OCI-LY7 (cell line): ENCODE results near the gene FLNC. TPM values are rescaled to one million over a fixed set of nuclear protein-coding genes. Genes with fewer than 3 reads are reported as not detected.

Experiments used
- BruUV-seq: library from RNA; stranded (reverse); fragments of 400-500 nt; replicated peaks from 2 replicates; lab custom pipeline; 2021; lab: Mats Ljungman, UMichigan
- CTCF ChIA-PET: fragments of 300-600 bp; sonication (Branson Sonifier 250); formaldehyde crosslinking; loops from one replicate; lab custom pipeline; 2022; ENCODE audit warnings: antibody characterized with exemption; ENCODE audit not compliant: unreplicated experiment; lab: Charles Lee
- POLR2A ChIA-PET: fragments of 300-600 bp; sonication (Branson Sonifier 250); formaldehyde crosslinking; loops from one replicate; lab custom pipeline; 2022; ENCODE audit warnings: antibody characterized with exemption; lab: Charles Lee
- DNase-seq: peaks from one replicate; pipeline ENCODE4 v3.0.0-alpha.2; 2015; ENCODE audit warnings: low spot score
- H2AFZ ChIP-seq: fragments of 200-600 bp; sonication (generic), shearing (Covaris generic); 2 replicates; pipeline ENCODE4 v1.6.1; 2014; ENCODE audit warnings: mild to moderate bottlenecking, antibody characterized with exemption, low read length, moderate library complexity
- H3K27ac ChIP-seq: fragments of 200-600 bp; sonication (generic); 2 replicates; pipeline ENCODE4 v1.5.1; 2014; ENCODE audit warnings: mixed run types, low read depth, mild to moderate bottlenecking, moderate library complexity, low read length, inconsistent platforms; ENCODE audit not compliant: poor library complexity, severe bottlenecking
- H3K36me3 ChIP-seq: fragments of 200-600 bp; sonication (generic); 2 replicates; pipeline ENCODE4 v1.6.1; 2014; ENCODE audit warnings: mild to moderate bottlenecking, antibody characterized with exemption, low read length, moderate library complexity, mixed read lengths; ENCODE audit not compliant: insufficient read depth
- H3K4me1 ChIP-seq: fragments of 200-600 bp; sonication (generic); 2 replicates; pipeline ENCODE4 v1.5.1; 2014; ENCODE audit warnings: mild to moderate bottlenecking, low read length; ENCODE audit not compliant: insufficient read depth, poor library complexity, severe bottlenecking
- H3K4me2 ChIP-seq: fragments of 200-600 bp; sonication (generic); 2 replicates; pipeline ENCODE4 v1.6.1; 2014; ENCODE audit warnings: mild to moderate bottlenecking, low read length
- H3K4me3 ChIP-seq: fragments of 200-600 bp; sonication (generic); 2 replicates; pipeline ENCODE4 v1.5.1; 2014; ENCODE audit warnings: mild to moderate bottlenecking, low read depth, low read length; ENCODE audit not compliant: poor library complexity, severe bottlenecking
- H3K79me2 ChIP-seq: fragments of 200-600 bp; sonication (generic); 2 replicates; pipeline ENCODE4 v1.6.1; 2016; ENCODE audit warnings: low read depth, mild to moderate bottlenecking, low read length, moderate library complexity, mixed read lengths; ENCODE audit not compliant: insufficient read depth
- H3K9me2 ChIP-seq: fragments of 200-600 bp; sonication (generic); 2 replicates; pipeline ENCODE4 v1.6.1; 2016; ENCODE audit warnings: mild to moderate bottlenecking, low read length, mixed read lengths; ENCODE audit not compliant: insufficient read depth
- H3K9me3 ChIP-seq: fragments of 200-600 bp; sonication (generic); 2 replicates; pipeline ENCODE4 v1.6.1; 2014; ENCODE audit warnings: mild to moderate bottlenecking, mixed run types, low read length, mixed read lengths
- H4K20me1 ChIP-seq: fragments of 200-600 bp; sonication (generic); 2 replicates; pipeline ENCODE4 v1.6.1; 2014; ENCODE audit warnings: mild to moderate bottlenecking, antibody characterized with exemption, low read length, moderate library complexity, mixed read lengths; ENCODE audit not compliant: insufficient read depth
- EZH2phosphoT487 ChIP-seq: fragments of 200-600 bp; sonication (generic); IDR thresholded peaks from 2 replicates; pipeline ENCODE4 v1.6.1; 2018; ENCODE audit warnings: low read depth, borderline replicate concordance, mild to moderate bottlenecking, mixed run types, antibody characterized with exemption, low read length, moderate library complexity, mixed read lengths
- intact Hi-C: fragments of 100-400 bp; cut with micrococcal nuclease; formaldehyde crosslinking; loops from one replicate; pipeline ENCODE4 v1.10.0; 2022; ENCODE audit not compliant: unreplicated experiment
- total RNA-seq, 2 experiments: library from RNA; depleted of rRNA in 1 of 2; stranded (reverse); fragments of >200 nt in 1 of 2; shearing (Covaris generic) in 1 of 2; gene quantifications; 2 replicates each; pipeline ENCODE4 v1.2.3, GENCODE V29; 2014 to 2022
- TF ChIP-seq, protein P1 (sequence below): fragments of 200-600 bp; sonication (generic); conservative IDR thresholded peaks from 2 replicates; pipeline ENCODE4 v1.5.1; 2014; ENCODE audit warnings: mild to moderate bottlenecking, antibody characterized with exemption, low read length, moderate library complexity, mixed read lengths

FLNC gene
- total RNA-seq, 2 experiments from 2014 or later: 0.03 to 0.06 TPM

DNA sequence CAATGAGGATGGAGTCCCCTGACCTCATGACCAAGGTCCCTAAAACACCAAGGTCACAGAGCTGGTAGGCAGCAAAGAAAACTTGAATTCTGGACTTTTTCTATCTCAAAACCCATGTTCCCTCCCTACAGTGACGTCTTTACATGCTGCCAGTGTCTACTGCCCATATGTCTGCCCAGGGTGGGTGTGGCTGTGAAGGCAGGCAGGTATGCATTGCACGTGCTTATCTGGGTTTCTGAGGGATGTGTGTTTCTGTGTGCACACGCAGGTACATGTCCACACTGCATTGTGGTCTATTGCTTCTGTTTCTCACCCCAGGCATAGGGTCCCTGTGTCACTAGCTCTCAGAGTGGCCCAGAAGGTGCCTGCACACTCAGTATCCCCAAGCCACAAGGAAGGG, 45.9 kb downstream of the FLNC start:
- POLR2A ChIA-PET: interaction anchor here (1.0 kb wide), 1 partner anchor 14 kb away, joined by 3 read pairs; the partner anchor contains the start of gene ATP6V1F

DNA sequence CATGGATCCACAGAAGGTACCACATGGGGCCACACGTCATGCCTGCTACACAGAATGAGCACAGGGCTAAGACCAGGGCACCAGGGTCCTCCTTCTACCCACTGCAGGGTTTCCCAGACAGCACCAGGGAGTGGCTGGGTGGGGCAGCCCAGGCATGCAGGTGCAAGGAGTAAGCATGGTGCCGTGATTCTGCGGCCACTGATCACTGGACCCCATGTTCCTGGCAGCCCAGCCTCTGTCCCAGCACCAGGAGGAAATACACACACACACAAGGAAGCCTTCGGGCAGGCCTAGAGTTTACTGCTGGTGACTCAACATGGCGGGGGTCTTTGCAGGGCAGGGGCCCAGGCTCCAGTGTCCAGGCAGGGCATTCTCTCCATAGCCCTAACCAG, 46.4 kb downstream of the FLNC start:
- no peak overlapping the region for H2AFZ ChIP-seq
- CTCF ChIA-PET: no interaction called here
- H4K20me1 ChIP-seq: no peaks in the 10 kb centered on the region
- intact Hi-C loops: no loop called here
- no peak overlapping the region for H3K27ac ChIP-seq
- H3K36me3 ChIP-seq: no peaks in the 10 kb centered on the region
- H3K4me3 ChIP-seq: no peak overlapping the region
- peaks cover 6% of the 10 kb centered on the region for H3K4me1 ChIP-seq
- H3K79me2 ChIP-seq: no peaks in the 10 kb centered on the region
- no peak for DNase-seq
- H3K9me2 ChIP-seq: no peaks in the 10 kb centered on the region
- POLR2A ChIA-PET: interaction anchor here (1.0 kb wide), 1 partner anchor 14 kb away, joined by 3 read pairs; the partner anchor contains the start of gene ATP6V1F
- BruUV-seq: no TSS peak
- no peak overlapping the region for H3K4me2 ChIP-seq
- TF ChIP-seq, protein P1, sequence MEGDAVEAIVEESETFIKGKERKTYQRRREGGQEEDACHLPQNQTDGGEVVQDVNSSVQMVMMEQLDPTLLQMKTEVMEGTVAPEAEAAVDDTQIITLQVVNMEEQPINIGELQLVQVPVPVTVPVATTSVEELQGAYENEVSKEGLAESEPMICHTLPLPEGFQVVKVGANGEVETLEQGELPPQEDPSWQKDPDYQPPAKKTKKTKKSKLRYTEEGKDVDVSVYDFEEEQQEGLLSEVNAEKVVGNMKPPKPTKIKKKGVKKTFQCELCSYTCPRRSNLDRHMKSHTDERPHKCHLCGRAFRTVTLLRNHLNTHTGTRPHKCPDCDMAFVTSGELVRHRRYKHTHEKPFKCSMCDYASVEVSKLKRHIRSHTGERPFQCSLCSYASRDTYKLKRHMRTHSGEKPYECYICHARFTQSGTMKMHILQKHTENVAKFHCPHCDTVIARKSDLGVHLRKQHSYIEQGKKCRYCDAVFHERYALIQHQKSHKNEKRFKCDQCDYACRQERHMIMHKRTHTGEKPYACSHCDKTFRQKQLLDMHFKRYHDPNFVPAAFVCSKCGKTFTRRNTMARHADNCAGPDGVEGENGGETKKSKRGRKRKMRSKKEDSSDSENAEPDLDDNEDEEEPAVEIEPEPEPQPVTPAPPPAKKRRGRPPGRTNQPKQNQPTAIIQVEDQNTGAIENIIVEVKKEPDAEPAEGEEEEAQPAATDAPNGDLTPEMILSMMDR: no peak
- no peak for TF ChIP-seq EZH2phosphoT487
- no peaks in the 10 kb centered on the region for H3K9me3 ChIP-seq

More for the DNA sequence above, 45.9 kb downstream of the FLNC start:
- Histone ChIP-seq H3K9me2 (no peaks in the 10 kb centered on the region), H3K27ac (no peak overlapping the region), H3K79me2 (no peaks in the 10 kb centered on the region), H3K4me3 (no peak overlapping the region), H4K20me1 (no peaks in the 10 kb centered on the region), H3K9me3 (no peaks in the 10 kb centered on the region), H3K36me3 (no peaks in the 10 kb centered on the region), H2AFZ (no peak overlapping the region), H3K4me1 (peaks cover 10% of the 10 kb centered on the region), H3K4me2 (no peak overlapping the region)
- intact Hi-C loops: no loop called here
- no TSS peak for BruUV-seq
- DNase-seq: no peak
- TF ChIP-seq, protein P1: no peak
- no peak for TF ChIP-seq EZH2phosphoT487
- CTCF ChIA-PET: no interaction called here

DNA sequence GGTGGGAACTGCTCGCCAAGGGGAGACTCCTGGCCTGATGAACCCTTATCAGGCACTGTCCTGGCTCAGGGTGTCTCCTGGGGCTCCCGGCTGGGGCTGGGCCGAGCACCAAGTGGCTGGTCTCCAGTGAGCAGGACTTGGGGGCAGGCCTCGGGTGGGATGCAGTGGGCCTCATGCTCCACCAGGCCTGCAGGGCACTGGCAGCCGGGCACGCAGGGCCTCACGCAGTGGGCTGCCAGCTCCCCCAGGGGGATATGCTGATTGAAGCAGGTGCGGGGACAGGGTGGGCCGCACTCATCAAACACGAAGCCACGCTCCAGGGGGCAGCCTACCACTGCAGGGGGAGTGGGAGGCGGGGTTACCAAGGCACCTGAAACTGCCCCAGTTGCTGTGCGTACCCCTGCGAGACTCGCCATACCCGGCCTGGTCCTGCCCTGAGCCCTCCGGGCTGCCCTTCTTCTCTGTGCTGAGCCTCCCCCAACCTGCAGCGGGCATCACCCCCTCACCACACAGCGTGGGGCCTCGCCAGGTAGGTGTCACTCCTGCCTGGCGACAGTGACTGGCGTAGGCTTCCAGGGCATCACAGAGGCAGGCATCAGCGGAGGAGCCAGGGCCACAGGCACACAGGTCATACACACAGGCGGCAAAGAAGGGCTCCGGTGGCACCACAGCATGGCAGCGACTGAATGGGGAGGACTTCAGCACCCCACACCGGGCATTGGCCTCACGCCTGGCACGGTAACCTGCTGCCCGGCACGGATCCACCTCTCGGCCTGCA, 47.0 kb downstream of the FLNC start:
- CTCF ChIA-PET: no interaction called here

More for the DNA sequence above, 47.0 kb downstream of the FLNC start:
- TF ChIP-seq, protein P1: no peak
- no peak for TF ChIP-seq EZH2phosphoT487
- no TSS peak for BruUV-seq
- no peaks in the 10 kb centered on the region for H3K4me1 ChIP-seq
- H3K9me3 ChIP-seq: no peaks in the 10 kb centered on the region
- H3K4me3 ChIP-seq: no peak overlapping the region
- no peaks in the 10 kb centered on the region for H3K79me2 ChIP-seq
- H3K36me3 ChIP-seq: no peaks in the 10 kb centered on the region
- POLR2A ChIA-PET: interaction anchor here (0.6 kb wide), 1 partner anchor 13 kb away, joined by 4 read pairs; no protein-coding TSS in a partner anchor
- no peak overlapping the region for H3K4me2 ChIP-seq
- H4K20me1 ChIP-seq: no peaks in the 10 kb centered on the region
- H3K9me2 ChIP-seq: no peaks in the 10 kb centered on the region
- no peak for DNase-seq
- H3K27ac ChIP-seq: no peak overlapping the region
- intact Hi-C loops: no loop called here
- H2AFZ ChIP-seq: no peak overlapping the region
